Parathyroid adenoma (tissue), 2 donors: Measurements from ENCODE around the gene ARHGAP42.

Experiments used
- H2AFZ ChIP-seq: fragments of 300-600 bp; sonication (generic); one replicate; pipeline ENCODE4 v1.7.0; 2017; ENCODE audit warnings: antibody characterized with exemption, mild to moderate bottlenecking
- H3K27ac ChIP-seq: fragments of 300-600 bp; sonication (generic); one replicate; pipeline ENCODE4 v1.7.0; 2017
- H3K27me3 ChIP-seq: fragments of 300-600 bp; sonication (generic); one replicate; pipeline ENCODE4 v1.7.0; 2017; ENCODE audit warnings: low read length; ENCODE audit not compliant: control insufficient read depth, insufficient read depth
- H3K36me3 ChIP-seq: fragments of 300-600 bp; sonication (generic); one replicate; pipeline ENCODE4 v1.7.0; 2017; ENCODE audit warnings: low read length; ENCODE audit not compliant: control insufficient read depth, insufficient read depth
- H3K4me1 ChIP-seq: fragments of 300-600 bp; sonication (generic); one replicate; pipeline ENCODE4 v1.7.0; 2017; ENCODE audit warnings: control low read depth
- H3K4me2 ChIP-seq: fragments of 300-600 bp; sonication (generic); one replicate; pipeline ENCODE4 v1.7.0; 2017; ENCODE audit warnings: low read length
- H3K4me3 ChIP-seq: fragments of 300-600 bp; sonication (generic); one replicate; pipeline ENCODE4 v1.7.0; 2017; ENCODE audit warnings: low read depth, low read length
- H3K79me2 ChIP-seq: fragments of 300-600 bp; sonication (generic); one replicate; pipeline ENCODE4 v1.7.0; 2017; ENCODE audit warnings: control low read depth
- H3K9ac ChIP-seq: fragments of 300-600 bp; sonication (generic); one replicate; pipeline ENCODE4 v1.7.0; 2017; ENCODE audit warnings: mild to moderate bottlenecking
- H3K9me3 ChIP-seq: fragments of 300-600 bp; sonication (generic); one replicate; pipeline ENCODE4 v1.7.0; 2017; ENCODE audit warnings: low read length; ENCODE audit not compliant: control insufficient read depth
- CTCF ChIP-seq: fragments of 300-600 bp; sonication (generic); IDR thresholded peaks from one replicate; pipeline ENCODE4 v1.7.0; 2017; ENCODE audit warnings: antibody characterized with exemption, mild to moderate bottlenecking
- donor health status: primary hyperparathyroidism.

The ARHGAP42 gene

GRCh38 chr11:100918551-100919500 is 231.7 kb downstream of the ARHGAP42 start:
- Histone ChIP-seq H3K9me3 (no peaks in the 10 kb centered on the region), H3K36me3 (no peaks in the 10 kb centered on the region), H3K4me3 (no peak overlapping the region), H3K27me3 (no peaks in the 10 kb centered on the region), H3K4me1 (no peaks in the 10 kb centered on the region), H2AFZ (no peak overlapping the region), H3K4me2 (no peak overlapping the region), H3K9ac (no peak overlapping the region), H3K79me2 (no peaks in the 10 kb centered on the region), H3K27ac (no peak overlapping the region)
- no peak for TF ChIP-seq CTCF

- no peaks in the 10 kb centered on the region for H3K4me1 ChIP-seq
- H3K9me3 ChIP-seq, result no peaks in the 10 kb centered on the region
- H3K4me2 ChIP-seq, result no peak overlapping the region
- H3K27ac ChIP-seq, result no peak overlapping the region
- no peaks in the 10 kb centered on the region for H3K79me2 ChIP-seq
- H3K36me3 ChIP-seq, result no peaks in the 10 kb centered on the region
- TF ChIP-seq CTCF, result no peak
- no peak overlapping the region for H3K9ac ChIP-seq
- no peak overlapping the region for H3K4me3 ChIP-seq
- no peak overlapping the region for H2AFZ ChIP-seq
- no peaks in the 10 kb centered on the region for H3K27me3 ChIP-seq
These were observed 233.5 kb downstream of the ARHGAP42 start for GRCh38 chr11:100920593-100920992.

GRCh38 chr11:100922121-100922520 is 235.0 kb downstream of the ARHGAP42 start:
- no peak overlapping the region for H3K4me3 ChIP-seq
- no peak for TF ChIP-seq CTCF

GRCh38 chr11:100923555-100923954 is 236.5 kb downstream of the ARHGAP42 start:
- no peaks in the 10 kb centered on the region for H3K36me3 ChIP-seq
- H3K9ac ChIP-seq, result no peak overlapping the region
- H3K27me3 ChIP-seq, result no peaks in the 10 kb centered on the region
- no peak overlapping the region for H3K4me2 ChIP-seq
- no peak overlapping the region for H3K4me3 ChIP-seq
- H2AFZ ChIP-seq, result no peak overlapping the region
- H3K9me3 ChIP-seq, result no peaks in the 10 kb centered on the region
- no peak for TF ChIP-seq CTCF
- H3K79me2 ChIP-seq, result no peaks in the 10 kb centered on the region
- peak overlapping the region; percentile 32 for H3K27ac ChIP-seq
- no peaks in the 10 kb centered on the region for H3K4me1 ChIP-seq

More at GRCh38 chr11:100922121-100922520, 235.0 kb downstream of the ARHGAP42 start:
- no peaks in the 10 kb centered on the region for H3K4me1 ChIP-seq
- no peaks in the 10 kb centered on the region for H3K79me2 ChIP-seq
- H3K9me3 ChIP-seq, result no peaks in the 10 kb centered on the region
- no peak overlapping the region for H2AFZ ChIP-seq
- H3K4me2 ChIP-seq, result no peak overlapping the region
- no peak overlapping the region for H3K27ac ChIP-seq
- H3K9ac ChIP-seq, result no peak overlapping the region
- no peaks in the 10 kb centered on the region for H3K27me3 ChIP-seq
- no peaks in the 10 kb centered on the region for H3K36me3 ChIP-seq
